GM23248 (cell line): Measurements from ENCODE around the gene TAF1D. TPM values are rescaled to one million over a fixed set of nuclear protein-coding genes. Genes with fewer than 3 reads are reported as not detected.
"Not testable (repeated sequence)": the region's sequence is repeated elsewhere in the genome, so short reads cannot be mapped to it uniquely, and the experiment has no call there.

ENCODE experiments used
- DNase-seq: peaks from one replicate; pipeline ENCODE4 v3.0.0-alpha.2; 2015
- H2AFZ ChIP-seq: fragments of 200-600 bp; sonication (generic); 2 replicates; pipeline ENCODE4 v1.6.1; 2016; ENCODE audit warnings: antibody characterized with exemption
- H3F3A ChIP-seq: fragments of 200-600 bp; sonication (generic); 2 replicates; pipeline ENCODE4 v1.6.1; 2016; ENCODE audit warnings: mild to moderate bottlenecking, antibody characterized with exemption, mixed run types; ENCODE audit not compliant: insufficient read depth
- H3K27ac ChIP-seq: fragments of 200-600 bp; sonication (generic); 2 replicates; pipeline ENCODE4 v1.5.1; 2016; ENCODE audit warnings: mild to moderate bottlenecking
- H3K27me3 ChIP-seq: fragments of 200-600 bp; sonication (generic); replicated peaks from 2 replicates; pipeline ENCODE4 v1.6.1; 2016; ENCODE audit warnings: mild to moderate bottlenecking; ENCODE audit not compliant: insufficient read depth
- H3K36me3 ChIP-seq: fragments of 200-600 bp; sonication (generic); 2 replicates; pipeline ENCODE4 v1.6.1; 2016; ENCODE audit warnings: low read depth, mild to moderate bottlenecking
- H3K4me1 ChIP-seq: fragments of 200-600 bp; sonication (generic); 2 replicates; pipeline ENCODE4 v1.6.1; 2016; ENCODE audit warnings: mild to moderate bottlenecking; ENCODE audit not compliant: insufficient read depth
- H3K4me2 ChIP-seq: fragments of 200-600 bp; sonication (generic); one replicate; pipeline ENCODE4 v1.6.1; 2016; ENCODE audit warnings: mild to moderate bottlenecking; ENCODE audit not compliant: unreplicated experiment
- H3K4me3 ChIP-seq: fragments of 200-600 bp; sonication (generic); 2 replicates; pipeline ENCODE4 v1.5.1; 2016; ENCODE audit warnings: mild to moderate bottlenecking
- H3K79me2 ChIP-seq: fragments of 200-600 bp; sonication (generic); 2 replicates; pipeline ENCODE4 v1.6.1; 2016; ENCODE audit warnings: mild to moderate bottlenecking; ENCODE audit not compliant: insufficient read depth
- H3K9ac ChIP-seq: fragments of 200-600 bp; sonication (generic); 2 replicates; pipeline ENCODE4 v1.6.1; 2016; ENCODE audit warnings: mild to moderate bottlenecking
- H3K9me2 ChIP-seq: fragments of 200-600 bp; sonication (generic); 2 replicates; pipeline ENCODE4 v1.6.1; 2016; ENCODE audit warnings: mixed run types, mild to moderate bottlenecking, moderate library complexity; ENCODE audit not compliant: insufficient read depth
- H3K9me3 ChIP-seq: fragments of 200-600 bp; sonication (generic); one replicate; pipeline ENCODE4 v1.6.1; 2017; ENCODE audit warnings: low read depth
- H4K20me1 ChIP-seq: fragments of 200-600 bp; sonication (generic); 2 replicates; pipeline ENCODE4 v1.6.0; 2016; ENCODE audit not compliant: insufficient read depth
- EZH2 ChIP-seq: fragments of 200-600 bp; sonication (generic); IDR thresholded peaks from 2 replicates; pipeline ENCODE4 v1.6.1; 2018; ENCODE audit warnings: antibody characterized with exemption, mild to moderate bottlenecking; ENCODE audit not compliant: insufficient read depth, poor library complexity, severe bottlenecking
- EZH2phosphoT487 ChIP-seq: fragments of 200-600 bp; sonication (generic); IDR thresholded peaks from 2 replicates; pipeline ENCODE4 v1.6.1; 2018; ENCODE audit warnings: antibody characterized with exemption, moderate library complexity, mild to moderate bottlenecking, low read depth; ENCODE audit not compliant: insufficient read depth
- WGBS, 2 experiments: methylation state at CpG; one replicate each; pipeline ENCODE4 v1.1.6; 2015 to 2017; ENCODE audit warnings: low lambda C conversion rate in 2 of 2, low coverage in 1 of 2; ENCODE audit errors: missing lambda C conversion rate in 2 of 2; 5-methylcytosine and 5-hydroxymethylcytosine counted together
- in situ Hi-C: fragments of 300-500 bp; cut with MboI; formaldehyde crosslinking; loops from 2 replicates; pipeline ENCODE4 v1.15.0; 2020
- polyA plus RNA-seq: library from polyadenylated mRNA; unstranded; fragments of >200 nt; fragmentation: Nextera tagmentation; extraction: Ambion mirVana; gene quantifications from 2 replicates; pipeline ENCODE4 v1.2.1, GENCODE V29; 2016
- total RNA-seq: library from RNA; depleted of rRNA; stranded (reverse); fragments of >200 nt; shearing (Covaris generic); gene quantifications from 2 replicates; pipeline ENCODE4 v1.2.3, GENCODE V29; 2014

The TAF1D gene
- total and polyA plus RNA-seq, 2 experiments from 2014 or later = 60.7 to 127 TPM

- no peak for TF ChIP-seq EZH2phosphoT487
- TF ChIP-seq EZH2 = no peak
- in situ Hi-C loops = no loop called here
- Histone ChIP-seq H3F3A (no peaks in the 10 kb centered on the region), H3K9me3 (no peaks in the 10 kb centered on the region), H3K36me3 (peaks cover 12% of the 10 kb centered on the region; the same call in 1 of the 2 replicates), H3K4me3 (no peak overlapping the region), H3K9me2 (no peaks in the 10 kb centered on the region), H3K4me2 (no peak overlapping the region), H3K9ac (no peak overlapping the region), H4K20me1 (no peaks in the 10 kb centered on the region), H3K79me2 (no peaks in the 10 kb centered on the region), H3K27ac (no peak overlapping the region), H3K27me3 (no peaks in the 10 kb centered on the region), H3K4me1 (no peaks in the 10 kb centered on the region), H2AFZ (no peak overlapping the region)
- no peak for DNase-seq
- WGBS, 2 experiments = 63 to 64% methylated on average over 2 of the region's 2 CpGs
Observed at GRCh38 chr11:93765551-93765950, 24.3 kb upstream of the TAF1D start.

- Histone ChIP-seq H3K36me3 (peaks cover 17% of the 10 kb centered on the region), H3K27me3 (no peaks in the 10 kb centered on the region), H3K79me2 (no peaks in the 10 kb centered on the region), H3K4me1 (no peaks in the 10 kb centered on the region), H4K20me1 (no peaks in the 10 kb centered on the region), H3K4me2 (no peak overlapping the region), H3K27ac (no peak overlapping the region), H3K9me3 (no peaks in the 10 kb centered on the region), H3K4me3 (no peak overlapping the region), H3K9ac (no peak overlapping the region), H3F3A (no peaks in the 10 kb centered on the region), H3K9me2 (no peaks in the 10 kb centered on the region), H2AFZ (no peak overlapping the region)
- in situ Hi-C loops = no loop called here
- TF ChIP-seq EZH2 (no peak), EZH2phosphoT487 (no peak)
- WGBS, 2 experiments = 92 to 98% methylated on average over 1 of the region's 1 CpG
- no peak for DNase-seq
Observed at GRCh38 chr11:93761910-93762309, 20.6 kb upstream of the TAF1D start.

- H3K4me2 ChIP-seq, H3K4me3 ChIP-seq, DNase-seq, H2AFZ ChIP-seq, in situ Hi-C loops, H3K9me2 ChIP-seq, H3K9ac ChIP-seq, H4K20me1 ChIP-seq, H3K27ac ChIP-seq, H3K79me2 ChIP-seq, H3K9me3 ChIP-seq, H3F3A ChIP-seq, H3K27me3 ChIP-seq, H3K4me1 ChIP-seq: not testable (repeated sequence)
- 97 to 99% methylated on average over 4 of the region's 4 CpGs for WGBS, 2 experiments
- peaks cover 24% of the 10 kb centered on the region for H3K36me3 ChIP-seq
Observed at GRCh38 chr11:93759123-93759522, 17.8 kb upstream of the TAF1D start.

- Histone ChIP-seq H3K27me3 (no peaks in the 10 kb centered on the region), H3K9me3 (no peaks in the 10 kb centered on the region), H3F3A (peaks cover 5% of the 10 kb centered on the region; the same call in 1 of the 2 replicates), H3K9ac (no peak overlapping the region), H3K9me2 (no peaks in the 10 kb centered on the region), H3K4me1 (no peaks in the 10 kb centered on the region), H3K79me2 (no peaks in the 10 kb centered on the region), H3K4me3 (no peak overlapping the region), H2AFZ (no peak overlapping the region), H4K20me1 (no peaks in the 10 kb centered on the region), H3K27ac (no peak overlapping the region), H3K36me3 (peaks cover 24% of the 10 kb centered on the region), H3K4me2 (no peak overlapping the region)
- DNase-seq = no peak
- TF ChIP-seq EZH2 = no peak
- no peak for TF ChIP-seq EZH2phosphoT487
- 94 to 96% methylated on average over 38 of the region's 38 CpGs for WGBS, 2 experiments
- in situ Hi-C loops = no loop called here
Observed at GRCh38 chr11:93757924-93758865, 16.9 kb upstream of the TAF1D start.
